ENCODE data around the gene KIF1A. TPM values are rescaled to one million over a fixed set of nuclear protein-coding genes. Genes with fewer than 3 reads are reported as not detected.

Gene KIF1A
- total and polyA plus RNA-seq, 2 of the 8 experiments (the other 6 are each of a cell fraction or from before 2014, with no cell fraction given): 61.3 to 281 TPM

DNA sequence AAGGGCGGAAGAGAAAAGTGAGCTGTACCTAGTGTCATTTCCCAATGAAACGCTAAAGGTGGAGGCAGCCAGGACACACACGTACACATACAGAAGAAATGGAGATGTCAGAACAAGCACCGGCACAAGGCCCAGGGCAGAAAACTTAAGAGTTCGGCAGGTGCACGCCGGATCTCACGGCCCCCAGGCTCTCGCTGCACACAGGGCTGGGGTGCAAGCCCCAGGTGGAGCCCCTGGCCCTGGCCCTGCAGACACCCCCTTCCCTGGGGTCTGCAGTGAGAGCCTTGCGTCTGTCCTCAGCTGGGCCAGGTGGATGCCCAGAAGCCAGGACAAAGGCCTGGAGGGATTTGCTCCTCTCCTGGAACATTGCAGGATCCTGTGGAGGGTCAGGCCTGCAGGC is 91.7 kb downstream of the KIF1A start:
- H2BK5ac ChIP-seq (ENCODE audit: low read depth, low read length): no peak overlapping the region; the same call in 1 of the 2 replicates
- H3K23ac ChIP-seq (ENCODE audit: insufficient read length): no peak overlapping the region
- H4K8ac ChIP-seq (ENCODE audit: extremely low read depth, insufficient read depth, low read length): no peak overlapping the region
- WGBS, 2 experiments (ENCODE audit: extremely low coverage in 1 of 2, insufficient coverage in 1 of 2, insufficient read length in 1 of 2, insufficient replicate concordance in 2 of 2, low coverage in 1 of 2, low lambda C conversion rate in 2 of 2, missing lambda C conversion rate in 1 of 2): 93% methylated on average over 9 of the region's 10 CpGs; no CpG with 5 or more reads in 1 of the 2 experiments
- no peak overlapping the region for H2BK15ac ChIP-seq (ENCODE audit: low read length)
- ChIA-PET CTCF (ENCODE audit: partially characterized antibody) (interaction anchor here (1.2 to 1.9 kb wide), 2 partner anchors 13 to 54 kb away, joined by 5 to 7 read pairs; no protein-coding TSS in a partner anchor), POLR2A (ENCODE audit: partially characterized antibody) (interaction anchor here (0.7 to 3.9 kb wide), 6 partner anchors 13 to 142 kb away, joined by 3 to 19 read pairs (median 6); partner anchors contain the start of gene CAPN10)
- H2AFZ ChIP-seq (ENCODE audit: low read length): no peak overlapping the region
- H3K9ac ChIP-seq (replicated peaks in 1 of 4; ENCODE audit: extremely low read depth in 1 of 4, low read depth in 3 of 4, low read length in 3 of 4): no peak overlapping the region
- H3K9me3 ChIP-seq (ENCODE audit: insufficient read depth in 2 of 2, low read depth in 1 of 2, low read length in 1 of 2): no peaks in the 10 kb centered on the region
- no peak overlapping the region for H2AK5ac ChIP-seq (ENCODE audit: low read depth, low read length)
- no peak overlapping the region for H3K27ac ChIP-seq (ENCODE audit: low read depth, low read length)
- H3K18ac ChIP-seq (ENCODE audit: extremely low read depth, low read length): no peak overlapping the region
- H4K20me1 ChIP-seq (replicated peaks in 1 of 2; ENCODE audit: control insufficient read depth in 1 of 2, insufficient read depth in 2 of 2, low read length in 2 of 2): peaks cover 2 to 11% of the 10 kb centered on the region in 2 experiments
- H3K36me3 ChIP-seq (ENCODE audit: control insufficient read depth in 2 of 4, insufficient read depth in 4 of 4, low read length in 3 of 4): peaks cover 8 to 48% (median 37%) of the 10 kb centered on the region in 4 experiments
- H2BK12ac ChIP-seq (ENCODE audit: low read depth, low read length): no peak overlapping the region
- FAIRE-seq: no peak
- H2BK20ac ChIP-seq (ENCODE audit: low read length): no peak overlapping the region
- H3K27me3 ChIP-seq (replicated peaks in 1 of 4; ENCODE audit: control insufficient read depth in 3 of 4, extremely low read depth in 1 of 4, insufficient read depth in 3 of 4, low read length in 3 of 4): no peaks in the 10 kb centered on the region
- no peak overlapping the region for H3K56ac ChIP-seq (replicated peaks; ENCODE audit: insufficient read length, low read depth, low read length)
- no peaks in the 10 kb centered on the region; the same call in 1 of the 2 replicates for H3K79me1 ChIP-seq (ENCODE audit: low read depth, low read length)
- H4K5ac ChIP-seq (ENCODE audit: insufficient read length, low read depth, low read length): no peak overlapping the region
- no peak overlapping the region for H4K91ac ChIP-seq (replicated peaks; ENCODE audit: insufficient read length, low read length)
- no peaks in the 10 kb centered on the region for H3K79me2 ChIP-seq (ENCODE audit: control insufficient read depth in 1 of 2, insufficient read depth in 2 of 2, low read length in 2 of 2)
- no peak overlapping the region for H2BK120ac ChIP-seq (replicated peaks; ENCODE audit: low read depth, low read length)
- H3K4me1 ChIP-seq (replicated peaks in 1 of 4; ENCODE audit: control insufficient read depth in 3 of 4, insufficient read depth in 4 of 4, low read length in 3 of 4): no peaks in the 10 kb centered on the region; a peak in 1 of 7 replicates
- peaks cover 4% of the 10 kb centered on the region; the same call in 1 of the 2 replicates for H3K23me2 ChIP-seq (ENCODE audit: low read depth, low read length)
- no peak overlapping the region for H3K14ac ChIP-seq (ENCODE audit: insufficient read length)
- H3K4ac ChIP-seq (replicated peaks; ENCODE audit: insufficient read length, low read depth, low read length): no peak overlapping the region
- H3K4me2 ChIP-seq (ENCODE audit: insufficient read depth in 1 of 2, low read depth in 2 of 2, low read length in 2 of 2): no peak overlapping the region
- H3K4me3 ChIP-seq (ENCODE audit: extremely low read depth in 1 of 4, insufficient read depth in 2 of 4, low read depth in 3 of 4, low read length in 4 of 4): no peak overlapping the region
- no peak for DNase-seq (ENCODE audit: low read depth in 1 of 2, low spot score in 2 of 2)
- TF ChIP-seq SUZ12 (IDR thresholded peaks at IDR 0.05; ENCODE audit: low read length) (no peak), JUND (IDR thresholded peaks at IDR 0.05; ENCODE audit: low read length) (no peak), CHD2 (IDR thresholded peaks at IDR 0.05; ENCODE audit: low read length) (no peak), BCL11A (IDR thresholded peaks at IDR 0.05; ENCODE audit: low read depth in 2 of 2, low read length in 2 of 2) (no peak), YY1 (IDR thresholded peaks at IDR 0.05; ENCODE audit: low read depth, low read length) (no peak), SIX5 (IDR thresholded peaks at IDR 0.05; ENCODE audit: low read depth, low read length) (no peak), CREB1 (IDR thresholded peaks at IDR 0.05) (no peak), GTF2F1 (IDR thresholded peaks at IDR 0.05; ENCODE audit: borderline replicate concordance, low read depth, low read length) (no peak), RBBP5 (IDR thresholded peaks at IDR 0.05; ENCODE audit: borderline replicate concordance, low read depth, low read length) (no peak), ZNF274 (IDR thresholded peaks at IDR 0.05; ENCODE audit: borderline replicate concordance, extremely low read depth, low read length) (no peak), BACH1 (IDR thresholded peaks at IDR 0.05; ENCODE audit: low read length) (no peak), RFX5 (IDR thresholded peaks at IDR 0.05; ENCODE audit: borderline replicate concordance, low read depth, low read length) (no peak)
- TF ChIP-seq, protein P1, sequence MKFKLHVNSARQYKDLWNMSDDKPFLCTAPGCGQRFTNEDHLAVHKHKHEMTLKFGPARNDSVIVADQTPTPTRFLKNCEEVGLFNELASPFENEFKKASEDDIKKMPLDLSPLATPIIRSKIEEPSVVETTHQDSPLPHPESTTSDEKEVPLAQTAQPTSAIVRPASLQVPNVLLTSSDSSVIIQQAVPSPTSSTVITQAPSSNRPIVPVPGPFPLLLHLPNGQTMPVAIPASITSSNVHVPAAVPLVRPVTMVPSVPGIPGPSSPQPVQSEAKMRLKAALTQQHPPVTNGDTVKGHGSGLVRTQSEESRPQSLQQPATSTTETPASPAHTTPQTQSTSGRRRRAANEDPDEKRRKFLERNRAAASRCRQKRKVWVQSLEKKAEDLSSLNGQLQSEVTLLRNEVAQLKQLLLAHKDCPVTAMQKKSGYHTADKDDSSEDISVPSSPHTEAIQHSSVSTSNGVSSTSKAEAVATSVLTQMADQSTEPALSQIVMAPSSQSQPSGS (IDR thresholded peaks at IDR 0.05; ENCODE audit: low read length): no peak
